ENCODE results near the gene CCDC185. TPM values are rescaled to one million over a fixed set of nuclear protein-coding genes. Genes with fewer than 3 reads are reported as not detected.

The CCDC185 gene
- total RNA-seq, result not detected
- not detected for polyA plus RNA-seq

GRCh38 chr1:223393275-223394214, at the start of gene CCDC185:
Gene CCDC185 (plus strand): TSS chr1:223393415. CDS start chr1:223393476, 61 bp downstream.
- Histone ChIP-seq H3K27ac (ENCODE audit: low read depth, low read length) (no peak within 1 kb of the TSS), H3K9me3 (ENCODE audit: low read length) (no peaks in the 10 kb centered on the region), H3K27me3 (ENCODE audit: insufficient read depth, low read length, poor library complexity, severe bottlenecking) (no peaks in the 10 kb centered on the region), H3K4me1 (ENCODE audit: insufficient read depth, low read length) (no peaks in the 10 kb centered on the region), H3K36me3 (ENCODE audit: insufficient read depth, low read length) (no peaks in the 10 kb centered on the region), H3K4me3 (ENCODE audit: low read length) (no peak within 1 kb of the TSS)
- Mint-ChIP-seq H3K27me3 (peaks cover 25 to 31% of the 10 kb centered on the region in 2 donors), H3K27ac (no peak within 1 kb of the TSS), H3K36me3 (no peaks in the 10 kb centered on the region), H3K9me3 (peaks cover 0 to 15% (median 8%) of the 10 kb centered on the region in 5 donors), H3K4me3 (peak within 1 kb of the TSS in 2 of 7 donors; percentile 32 to 43), H3K4me1 (no peaks in the 10 kb centered on the region)
- DNase-seq, result no peak
- ChIA-PET CTCF (no interaction called here), POLR2A (no interaction called here)

DNA sequence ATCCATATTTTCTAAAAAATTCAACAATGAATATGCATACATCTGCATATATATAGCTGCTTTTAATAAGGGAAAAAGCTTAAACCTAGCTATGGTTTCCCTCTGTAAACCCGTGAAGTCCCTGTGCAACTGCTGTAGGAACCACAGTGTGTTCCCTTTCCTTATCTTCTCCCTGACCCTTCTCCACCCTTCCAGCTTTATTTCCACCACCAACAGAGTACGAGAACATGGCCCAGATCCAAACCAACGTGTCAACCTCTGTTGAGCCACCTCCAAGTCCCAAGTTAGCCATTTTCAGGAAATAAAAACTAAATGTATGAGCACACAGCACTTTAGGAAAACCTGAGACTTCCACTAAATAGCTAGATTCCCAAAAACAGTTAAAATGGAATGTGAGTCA, 49.5 kb upstream of the CCDC185 start:
- no peak overlapping the region for H3K27ac Mint-ChIP-seq
- Histone ChIP-seq H3K36me3 (ENCODE audit: insufficient read depth, low read length) (no peaks in the 10 kb centered on the region), H3K27me3 (ENCODE audit: insufficient read depth, low read length, poor library complexity, severe bottlenecking) (no peaks in the 10 kb centered on the region), H3K27ac (ENCODE audit: low read depth, low read length) (no peak overlapping the region), H3K4me3 (ENCODE audit: low read length) (no peak overlapping the region), H3K4me1 (ENCODE audit: insufficient read depth, low read length) (no peaks in the 10 kb centered on the region), H3K9me3 (ENCODE audit: low read length) (no peaks in the 10 kb centered on the region)
- H3K4me1 Mint-ChIP-seq, result no peaks in the 10 kb centered on the region
- H3K9me3 Mint-ChIP-seq, result no peaks in the 10 kb centered on the region
- ChIA-PET CTCF (interaction anchor here (1.5 kb wide), 1 partner anchor 210 kb away, joined by 3 read pairs; no protein-coding TSS in a partner anchor), POLR2A (no interaction called here)
- no peak overlapping the region for H3K4me3 Mint-ChIP-seq
- DNase-seq, result no peak
- H3K36me3 Mint-ChIP-seq, result peaks cover 0 to 2% (median 0%) of the 10 kb centered on the region in 3 donors
- H3K27me3 Mint-ChIP-seq, result peaks cover 2% of the 10 kb centered on the region in 2 donors

DNA sequence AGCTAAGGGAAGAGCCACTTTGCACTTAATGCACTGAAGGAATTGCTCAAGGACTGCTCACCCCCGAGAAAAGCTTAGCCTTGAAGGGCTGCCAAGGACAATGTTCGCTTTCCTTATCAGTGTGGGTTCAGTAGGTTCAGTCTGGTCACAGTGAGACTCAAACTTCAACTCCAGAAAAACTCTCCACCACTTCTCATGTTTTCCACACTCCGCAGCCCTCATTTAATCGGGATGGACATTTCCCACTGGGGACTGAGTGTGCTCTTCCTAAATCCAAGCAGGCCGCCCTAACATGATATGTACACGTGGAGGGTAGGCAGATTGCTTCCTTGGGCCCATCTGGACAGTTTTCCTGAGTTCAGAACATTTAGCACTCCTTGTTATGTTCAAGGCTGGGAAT, 48.7 kb upstream of the CCDC185 start:
- no peaks in the 10 kb centered on the region for H3K36me3 Mint-ChIP-seq
- H3K9me3 ChIP-seq (ENCODE audit: low read length), result no peaks in the 10 kb centered on the region
- H3K4me1 Mint-ChIP-seq, result no peaks in the 10 kb centered on the region
- no peak overlapping the region for H3K27ac Mint-ChIP-seq
- no peak overlapping the region for H3K27ac ChIP-seq (ENCODE audit: low read depth, low read length)
- POLR2A ChIA-PET, result no interaction called here
- H3K4me3 Mint-ChIP-seq, result no peak overlapping the region
- H3K9me3 Mint-ChIP-seq, result no peaks in the 10 kb centered on the region
- H3K27me3 ChIP-seq (ENCODE audit: insufficient read depth, low read length, poor library complexity, severe bottlenecking), result no peaks in the 10 kb centered on the region
- no peak overlapping the region for H3K4me3 ChIP-seq (ENCODE audit: low read length)
- CTCF ChIA-PET, result no interaction called here
- peaks cover 0 to 5% of the 10 kb centered on the region in 2 donors for H3K27me3 Mint-ChIP-seq
- H3K4me1 ChIP-seq (ENCODE audit: insufficient read depth, low read length), result no peaks in the 10 kb centered on the region
- H3K36me3 ChIP-seq (ENCODE audit: insufficient read depth, low read length), result no peaks in the 10 kb centered on the region
- DNase-seq, result no peak

- H3K36me3 Mint-ChIP-seq, result no peaks in the 10 kb centered on the region
- ChIA-PET CTCF (no interaction called here), POLR2A (no interaction called here)
- Histone ChIP-seq H3K9me3 (ENCODE audit: low read length) (no peaks in the 10 kb centered on the region), H3K4me1 (ENCODE audit: insufficient read depth, low read length) (no peaks in the 10 kb centered on the region), H3K36me3 (ENCODE audit: insufficient read depth, low read length) (no peaks in the 10 kb centered on the region), H3K27me3 (ENCODE audit: insufficient read depth, low read length, poor library complexity, severe bottlenecking) (no peaks in the 10 kb centered on the region), H3K4me3 (ENCODE audit: low read length) (no peak overlapping the region), H3K27ac (ENCODE audit: low read depth, low read length) (no peak overlapping the region)
- H3K9me3 Mint-ChIP-seq, result no peaks in the 10 kb centered on the region
- H3K4me1 Mint-ChIP-seq, result no peaks in the 10 kb centered on the region
- H3K27ac Mint-ChIP-seq, result no peak overlapping the region
- no peak overlapping the region for H3K4me3 Mint-ChIP-seq
- DNase-seq, result no peak
- H3K27me3 Mint-ChIP-seq, result peaks cover 0 to 7% of the 10 kb centered on the region in 2 donors
These were observed 47.5 kb upstream of the CCDC185 start for GRCh38 chr1:223345720-223346119.

- Mint-ChIP-seq H3K4me1 (no peaks in the 10 kb centered on the region), H3K36me3 (no peaks in the 10 kb centered on the region), H3K27ac (no peak overlapping the region), H3K4me3 (no peak overlapping the region), H3K27me3 (peaks cover 0 to 7% of the 10 kb centered on the region in 2 donors), H3K9me3 (no peaks in the 10 kb centered on the region)
- DNase-seq, result no peak
- Histone ChIP-seq H3K4me1 (ENCODE audit: insufficient read depth, low read length) (no peaks in the 10 kb centered on the region), H3K27ac (ENCODE audit: low read depth, low read length) (no peak overlapping the region), H3K36me3 (ENCODE audit: insufficient read depth, low read length) (no peaks in the 10 kb centered on the region), H3K9me3 (ENCODE audit: low read length) (no peaks in the 10 kb centered on the region), H3K27me3 (ENCODE audit: insufficient read depth, low read length, poor library complexity, severe bottlenecking) (no peaks in the 10 kb centered on the region), H3K4me3 (ENCODE audit: low read length) (no peak overlapping the region)
- ChIA-PET POLR2A (no interaction called here), CTCF (no interaction called here)
These were observed 46.9 kb upstream of the CCDC185 start for GRCh38 chr1:223346311-223346710.

GRCh38 chr1:223347583-223347982, 45.6 kb upstream of the CCDC185 start:
- H3K4me1 ChIP-seq (ENCODE audit: insufficient read depth, low read length), result no peaks in the 10 kb centered on the region
- H3K27me3 ChIP-seq (ENCODE audit: insufficient read depth, low read length, poor library complexity, severe bottlenecking), result no peaks in the 10 kb centered on the region
- DNase-seq, result no peak
- POLR2A ChIA-PET, result no interaction called here
- Mint-ChIP-seq H3K9me3 (no peaks in the 10 kb centered on the region), H3K36me3 (no peaks in the 10 kb centered on the region), H3K27me3 (peaks cover 7 to 9% of the 10 kb centered on the region in 2 donors), H3K27ac (no peak overlapping the region), H3K4me3 (no peak overlapping the region), H3K4me1 (no peaks in the 10 kb centered on the region)
- CTCF ChIA-PET, result no interaction called here
- no peaks in the 10 kb centered on the region for H3K9me3 ChIP-seq (ENCODE audit: low read length)
- H3K4me3 ChIP-seq (ENCODE audit: low read length), result no peak overlapping the region
- no peak overlapping the region for H3K27ac ChIP-seq (ENCODE audit: low read depth, low read length)
- H3K36me3 ChIP-seq (ENCODE audit: insufficient read depth, low read length), result no peaks in the 10 kb centered on the region

DNA sequence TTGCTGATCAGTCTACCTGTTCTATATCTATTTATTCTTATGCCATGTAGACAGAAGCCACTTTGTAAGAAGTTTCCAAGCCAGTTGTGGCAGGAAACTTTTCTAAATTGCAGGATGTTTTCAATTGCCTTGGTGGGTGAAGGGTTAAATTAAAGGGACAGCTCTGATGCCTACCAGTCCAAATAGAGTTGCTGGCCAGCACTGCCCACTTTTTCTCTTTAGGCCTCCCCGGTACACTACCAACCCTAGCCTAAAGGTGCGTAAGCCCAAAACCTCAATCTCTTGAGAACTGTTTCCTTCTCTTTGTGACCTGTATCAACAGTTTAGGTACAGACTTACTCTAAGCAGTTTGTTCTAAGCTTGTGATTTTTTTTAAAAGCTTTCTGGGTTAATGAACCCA, 44.8 kb upstream of the CCDC185 start:
- no peak overlapping the region for H3K27ac ChIP-seq (ENCODE audit: low read depth, low read length)
- CTCF ChIA-PET, result interaction anchor here (1.5 kb wide), 1 partner anchor 215 kb away, joined by 6 read pairs; no protein-coding TSS in a partner anchor
- no peaks in the 10 kb centered on the region for H3K4me1 Mint-ChIP-seq

GRCh38 chr1:223349241-223349640, 44.0 kb upstream of the CCDC185 start:
- Mint-ChIP-seq H3K9me3 (no peaks in the 10 kb centered on the region), H3K4me1 (no peaks in the 10 kb centered on the region), H3K36me3 (no peaks in the 10 kb centered on the region), H3K27me3 (peaks cover 7 to 18% of the 10 kb centered on the region in 2 donors), H3K27ac (no peak overlapping the region), H3K4me3 (no peak overlapping the region)
- H3K4me1 ChIP-seq (ENCODE audit: insufficient read depth, low read length), result no peaks in the 10 kb centered on the region
- no peaks in the 10 kb centered on the region for H3K36me3 ChIP-seq (ENCODE audit: insufficient read depth, low read length)
- ChIA-PET POLR2A (no interaction called here), CTCF (interaction anchor here (1.5 kb wide), 1 partner anchor 216 kb away, joined by 6 read pairs; no protein-coding TSS in a partner anchor)
- H3K27me3 ChIP-seq (ENCODE audit: insufficient read depth, low read length, poor library complexity, severe bottlenecking), result no peaks in the 10 kb centered on the region
- H3K9me3 ChIP-seq (ENCODE audit: low read length), result no peaks in the 10 kb centered on the region
- H3K4me3 ChIP-seq (ENCODE audit: low read length), result no peak overlapping the region
- no peak overlapping the region for H3K27ac ChIP-seq (ENCODE audit: low read depth, low read length)
- DNase-seq, result no peak

More for the DNA sequence above, 44.8 kb upstream of the CCDC185 start:
- Mint-ChIP-seq H3K9me3 (no peaks in the 10 kb centered on the region), H3K27ac (no peak overlapping the region), H3K36me3 (no peaks in the 10 kb centered on the region), H3K27me3 (peaks cover 7 to 14% of the 10 kb centered on the region in 2 donors), H3K4me3 (no peak overlapping the region)
- DNase-seq, result no peak
- Histone ChIP-seq H3K36me3 (ENCODE audit: insufficient read depth, low read length) (no peaks in the 10 kb centered on the region), H3K4me1 (ENCODE audit: insufficient read depth, low read length) (no peaks in the 10 kb centered on the region), H3K9me3 (ENCODE audit: low read length) (no peaks in the 10 kb centered on the region), H3K4me3 (ENCODE audit: low read length) (no peak overlapping the region), H3K27me3 (ENCODE audit: insufficient read depth, low read length, poor library complexity, severe bottlenecking) (no peaks in the 10 kb centered on the region)
- POLR2A ChIA-PET, result no interaction called here

Data from CD8-positive, alpha-beta memory T cell (primary cell).